RWPE2 (cell line): ENCODE data around the gene ERF.

Experiments
- ATAC-seq: fragments of 200-7000 bp; cut with Tn5 transposase; 3 replicates; pipeline ENCODE4 v1.9.1; 2021; ENCODE audit warnings: low read depth
- DNase-seq: peaks from one replicate; pipeline ENCODE4 v3.0.0-alpha.2; 2020; ENCODE audit warnings: low spot score
- H3K27ac ChIP-seq: fragments of 450-650 bp; 2 replicates; pipeline ENCODE4 v1.5.1; 2017; ENCODE audit warnings: mild to moderate bottlenecking; ENCODE audit not compliant: poor library complexity, severe bottlenecking
- H3K27me3 ChIP-seq: fragments of 250-450 bp; sonication (Bioruptor Pico); 2 replicates; pipeline ENCODE4 v1.5.1; 2021; ENCODE audit warnings: mild to moderate bottlenecking, moderate library complexity; ENCODE audit not compliant: insufficient read depth, poor library complexity, severe bottlenecking
- H3K36me3 ChIP-seq: fragments of 250-450 bp; sonication (Bioruptor Pico); 2 replicates; pipeline ENCODE4 v1.5.1; 2020; ENCODE audit warnings: low read depth, mild to moderate bottlenecking, moderate library complexity
- H3K4me1 ChIP-seq: fragments of 250-450 bp; sonication (Bioruptor Pico); 2 replicates; pipeline ENCODE4 v1.5.1; 2021; ENCODE audit warnings: mild to moderate bottlenecking, moderate library complexity; ENCODE audit not compliant: insufficient read depth, poor library complexity, severe bottlenecking
- H3K4me3 ChIP-seq: fragments of 250-450 bp; sonication (Bioruptor Pico); 2 replicates; pipeline ENCODE4 v1.5.1; 2021; ENCODE audit warnings: mild to moderate bottlenecking, moderate library complexity; ENCODE audit not compliant: severe bottlenecking
- H3K9me3 ChIP-seq: fragments of 250-450 bp; sonication (Bioruptor Pico); 2 replicates; pipeline ENCODE4 v1.5.1; 2021; ENCODE audit warnings: mild to moderate bottlenecking, moderate library complexity; ENCODE audit not compliant: severe bottlenecking
- TF ChIP-seq, protein P1 (sequence below): fragments of 450-650 bp; IDR thresholded peaks from one replicate; pipeline ENCODE4 v1.5.1; 2017; ENCODE audit warnings: mild to moderate bottlenecking, moderate library complexity; ENCODE audit not compliant: poor library complexity, severe bottlenecking

The ERF gene

DNA sequence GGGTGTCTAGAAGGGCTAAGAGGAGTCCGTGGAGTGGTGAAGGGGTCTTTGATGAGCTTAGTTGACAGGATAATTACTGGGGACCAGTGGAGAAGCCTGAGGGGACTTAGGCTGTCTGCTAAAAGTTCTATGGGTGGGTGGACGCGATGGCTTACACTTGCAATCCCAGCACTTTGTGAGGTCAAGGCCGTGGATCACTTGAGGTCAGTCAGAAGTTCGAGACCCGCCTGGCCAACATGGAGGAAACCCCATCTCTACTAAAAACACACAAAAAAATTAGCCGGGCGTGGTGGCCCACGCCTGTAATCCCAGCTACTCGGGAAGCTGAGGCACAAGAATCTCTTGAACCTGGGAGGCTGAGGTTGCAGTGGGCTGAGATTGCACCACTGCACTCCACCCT lies 9.7 kb downstream of the ERF start:
- H3K27ac ChIP-seq: peak overlapping the region; percentile 96

DNA sequence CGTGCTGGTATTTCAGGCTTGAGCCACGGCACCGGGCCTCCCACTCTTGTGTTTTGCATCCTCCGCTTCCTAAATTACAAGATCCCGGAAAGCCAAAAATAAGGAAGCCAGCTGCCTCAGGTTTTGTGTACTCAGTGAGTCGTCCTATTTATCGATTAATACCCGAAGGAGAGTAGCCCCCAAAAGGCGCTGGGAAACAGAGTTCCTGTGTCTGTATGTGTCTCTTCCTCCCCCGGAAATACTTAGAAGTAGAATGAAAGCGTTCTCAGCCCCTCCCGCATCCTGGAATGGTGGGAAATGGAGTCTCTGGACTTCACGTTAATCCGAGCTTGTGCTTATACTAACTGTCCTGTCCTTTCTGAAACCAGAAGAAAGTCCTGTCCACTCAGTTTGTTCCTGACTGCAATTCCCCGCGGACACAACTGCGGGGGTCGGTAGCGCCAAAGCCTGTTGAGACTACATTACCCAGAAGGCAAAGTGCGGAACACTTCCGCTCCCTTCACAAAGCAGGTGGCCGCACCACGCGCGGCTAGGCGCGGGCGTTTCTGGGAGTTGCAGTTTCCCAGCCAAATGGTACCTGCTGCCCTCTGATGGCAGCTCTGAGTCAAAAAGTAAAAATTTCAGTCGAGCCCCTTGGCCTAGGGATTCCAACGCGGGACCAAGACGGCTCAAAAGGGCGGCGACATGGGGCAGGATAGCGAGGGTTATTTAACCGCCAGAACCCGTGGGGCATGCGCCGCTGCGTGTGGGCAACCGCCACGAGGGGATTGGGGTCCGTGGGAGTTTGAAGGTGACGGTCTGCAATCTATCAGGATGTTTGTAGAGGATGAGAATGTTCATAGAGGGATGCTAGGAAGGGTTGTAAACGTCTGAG lies 10.3 kb downstream of the ERF start:
- peak overlapping the region; percentile 96 for H3K4me3 ChIP-seq
- ATAC-seq: peak; percentile 43
- TF ChIP-seq, protein P1, sequence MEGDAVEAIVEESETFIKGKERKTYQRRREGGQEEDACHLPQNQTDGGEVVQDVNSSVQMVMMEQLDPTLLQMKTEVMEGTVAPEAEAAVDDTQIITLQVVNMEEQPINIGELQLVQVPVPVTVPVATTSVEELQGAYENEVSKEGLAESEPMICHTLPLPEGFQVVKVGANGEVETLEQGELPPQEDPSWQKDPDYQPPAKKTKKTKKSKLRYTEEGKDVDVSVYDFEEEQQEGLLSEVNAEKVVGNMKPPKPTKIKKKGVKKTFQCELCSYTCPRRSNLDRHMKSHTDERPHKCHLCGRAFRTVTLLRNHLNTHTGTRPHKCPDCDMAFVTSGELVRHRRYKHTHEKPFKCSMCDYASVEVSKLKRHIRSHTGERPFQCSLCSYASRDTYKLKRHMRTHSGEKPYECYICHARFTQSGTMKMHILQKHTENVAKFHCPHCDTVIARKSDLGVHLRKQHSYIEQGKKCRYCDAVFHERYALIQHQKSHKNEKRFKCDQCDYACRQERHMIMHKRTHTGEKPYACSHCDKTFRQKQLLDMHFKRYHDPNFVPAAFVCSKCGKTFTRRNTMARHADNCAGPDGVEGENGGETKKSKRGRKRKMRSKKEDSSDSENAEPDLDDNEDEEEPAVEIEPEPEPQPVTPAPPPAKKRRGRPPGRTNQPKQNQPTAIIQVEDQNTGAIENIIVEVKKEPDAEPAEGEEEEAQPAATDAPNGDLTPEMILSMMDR: peak; percentile 81

More for the DNA sequence above, 9.7 kb downstream of the ERF start:
- ATAC-seq (no peak), DNase-seq (no peak)
- TF ChIP-seq, protein P1: no peak
- no peaks in the 10 kb centered on the region for H3K9me3 ChIP-seq
- peaks cover 8% of the 10 kb centered on the region for H3K4me1 ChIP-seq
- H3K4me3 ChIP-seq: no peak overlapping the region
- peaks cover 32% of the 10 kb centered on the region for H3K36me3 ChIP-seq
- H3K27me3 ChIP-seq: no peaks in the 10 kb centered on the region

DNA sequence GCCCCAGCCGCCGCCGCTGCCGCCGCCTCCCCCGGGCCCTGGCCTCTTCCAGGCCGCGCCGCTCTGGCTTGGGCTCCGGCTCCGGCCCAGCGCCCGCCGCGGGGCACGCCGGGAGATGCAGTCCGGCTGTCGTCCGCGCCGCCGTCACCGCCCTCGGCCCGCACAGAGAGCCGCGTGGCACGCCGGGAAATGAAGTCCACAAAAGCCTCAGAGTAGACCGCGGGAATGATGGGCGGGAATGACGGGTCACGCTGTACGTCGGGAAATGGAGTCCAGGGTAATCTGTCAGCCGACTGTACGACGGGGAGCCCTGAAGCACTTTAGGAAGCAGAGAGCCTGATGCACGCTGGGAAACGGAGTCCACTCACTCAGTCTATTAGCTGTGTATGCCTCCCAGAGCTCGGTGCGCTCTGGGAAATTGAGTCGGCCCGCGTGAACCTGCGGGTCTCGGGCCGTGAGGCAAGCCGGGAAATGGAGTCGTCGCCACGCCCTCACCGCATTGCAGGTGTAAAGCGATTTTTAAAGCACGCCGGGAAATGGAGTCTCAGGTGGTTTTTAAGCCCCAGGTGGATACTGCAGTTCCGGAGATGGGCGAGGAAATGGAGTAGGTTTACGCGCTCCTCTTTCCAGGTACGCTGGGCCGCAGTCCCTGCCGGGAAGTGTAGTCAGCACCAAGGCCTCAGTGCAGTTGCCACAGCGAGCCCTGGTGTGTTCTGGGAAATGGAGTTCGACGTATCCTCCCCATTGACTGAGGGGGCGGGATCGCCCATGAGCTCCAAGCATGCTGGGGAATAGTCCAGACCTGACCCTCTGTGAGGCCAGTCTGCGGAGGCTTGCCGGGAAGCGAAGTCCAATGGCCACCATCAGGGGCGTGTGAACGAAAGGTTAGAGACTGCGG lies 12.2 kb downstream of the ERF start, which contains the start of gene GSK3A:
Gene GSK3A, minus strand, starts transcription at position 91 of the 898 bp plus-strand sequence. CDS start 137 bp downstream, outside the sequence.
- peaks cover 8% of the 10 kb centered on the region for H3K4me1 ChIP-seq
- TF ChIP-seq, protein P1: no peak
- DNase-seq (peak; percentile 98), ATAC-seq (peak; percentile 81)
- H3K27me3 ChIP-seq: no peaks in the 10 kb centered on the region
- peak within 1 kb of the TSS; percentile 96 for H3K27ac ChIP-seq
- peaks cover 28% of the 10 kb centered on the region for H3K36me3 ChIP-seq
- H3K4me3 ChIP-seq: peak within 1 kb of the TSS; percentile 96
- no peaks in the 10 kb centered on the region for H3K9me3 ChIP-seq

More for the DNA sequence above, 10.3 kb downstream of the ERF start:
- Histone ChIP-seq H3K36me3 (peaks cover 32% of the 10 kb centered on the region), H3K4me1 (peaks cover 8% of the 10 kb centered on the region), H3K27ac (peak overlapping the region; percentile 96), H3K27me3 (no peaks in the 10 kb centered on the region), H3K9me3 (no peaks in the 10 kb centered on the region)
- DNase-seq: peak; percentile 88

DNA sequence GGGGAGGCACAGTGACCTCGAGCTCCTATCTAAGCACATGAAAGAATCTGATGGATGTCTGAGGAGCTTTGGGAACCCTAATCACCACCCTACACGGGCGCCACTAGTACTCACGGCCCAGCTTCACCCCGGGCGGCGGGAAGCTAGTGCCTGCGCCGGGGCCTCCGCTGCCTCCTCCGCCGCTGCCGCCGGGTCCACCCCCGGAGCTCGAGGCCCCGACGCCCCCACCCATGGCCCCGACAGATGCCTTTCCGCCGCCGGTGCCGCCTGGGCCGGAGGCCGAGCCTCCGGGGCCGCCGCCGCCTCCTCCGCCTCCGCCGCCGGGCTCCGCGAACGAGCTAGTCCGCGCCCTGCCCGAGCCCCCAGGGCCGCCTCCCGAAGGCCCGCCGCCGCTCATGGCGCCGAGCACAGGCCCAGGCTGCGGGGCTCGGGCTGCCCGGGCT lies 12.8 kb downstream of the ERF start:
- Histone ChIP-seq H3K36me3 (peaks cover 35% of the 10 kb centered on the region), H3K27ac (peak overlapping the region; percentile 96), H3K9me3 (no peaks in the 10 kb centered on the region), H3K4me1 (peaks cover 8% of the 10 kb centered on the region), H3K27me3 (no peaks in the 10 kb centered on the region), H3K4me3 (peak overlapping the region; percentile 96)
- DNase-seq: no peak
- no peak for ATAC-seq
- TF ChIP-seq, protein P1: no peak
